ENCODE data around the gene C1QA. TPM values are rescaled to one million over a fixed set of nuclear protein-coding genes. Genes with fewer than 3 reads are reported as not detected.

The C1QA gene
- total RNA-seq, 3 donors from 2014 or later = 55.7 to 355 (median 104) TPM

DNA sequence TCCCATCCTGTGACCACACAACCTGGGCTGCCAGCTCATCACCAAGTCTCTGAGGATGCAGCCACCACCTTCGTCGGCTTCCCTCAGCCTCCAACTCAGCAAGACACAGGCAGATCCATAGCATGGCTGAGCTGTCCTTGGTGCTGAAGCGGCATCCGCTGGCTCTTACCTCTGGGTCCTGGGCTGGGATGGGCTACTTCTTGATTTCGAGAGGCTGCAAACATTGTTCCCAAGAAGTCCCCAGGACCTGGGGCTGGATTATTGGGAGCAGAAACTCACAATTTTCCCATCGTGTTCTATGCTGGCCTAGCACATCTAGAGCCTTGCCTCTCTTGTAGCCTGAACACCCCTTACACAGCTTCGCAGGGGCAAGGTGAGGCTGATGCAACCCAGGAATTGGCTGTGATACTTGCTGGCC lies 24.9 kb upstream of the C1QA start:
- no peak for DNase-seq (ENCODE audit: low spot score in 2 of 2)
- no peak overlapping the region for H3K4me3 ChIP-seq
- intact Hi-C loops (cut with DNase I; ENCODE audit: low total_unique reads) = no loop called here
- no peak for TF ChIP-seq POLR2A (IDR thresholded peaks at IDR 0.05)
- H3K36me3 ChIP-seq = no peaks in the 10 kb centered on the region
- H3K4me1 ChIP-seq = no peaks in the 10 kb centered on the region
- peaks cover 0 to 80% of the 10 kb centered on the region in 2 donors for H3K27me3 ChIP-seq
- no peak overlapping the region for H3K27ac ChIP-seq
- no peaks in the 10 kb centered on the region for H3K9me3 ChIP-seq

DNA sequence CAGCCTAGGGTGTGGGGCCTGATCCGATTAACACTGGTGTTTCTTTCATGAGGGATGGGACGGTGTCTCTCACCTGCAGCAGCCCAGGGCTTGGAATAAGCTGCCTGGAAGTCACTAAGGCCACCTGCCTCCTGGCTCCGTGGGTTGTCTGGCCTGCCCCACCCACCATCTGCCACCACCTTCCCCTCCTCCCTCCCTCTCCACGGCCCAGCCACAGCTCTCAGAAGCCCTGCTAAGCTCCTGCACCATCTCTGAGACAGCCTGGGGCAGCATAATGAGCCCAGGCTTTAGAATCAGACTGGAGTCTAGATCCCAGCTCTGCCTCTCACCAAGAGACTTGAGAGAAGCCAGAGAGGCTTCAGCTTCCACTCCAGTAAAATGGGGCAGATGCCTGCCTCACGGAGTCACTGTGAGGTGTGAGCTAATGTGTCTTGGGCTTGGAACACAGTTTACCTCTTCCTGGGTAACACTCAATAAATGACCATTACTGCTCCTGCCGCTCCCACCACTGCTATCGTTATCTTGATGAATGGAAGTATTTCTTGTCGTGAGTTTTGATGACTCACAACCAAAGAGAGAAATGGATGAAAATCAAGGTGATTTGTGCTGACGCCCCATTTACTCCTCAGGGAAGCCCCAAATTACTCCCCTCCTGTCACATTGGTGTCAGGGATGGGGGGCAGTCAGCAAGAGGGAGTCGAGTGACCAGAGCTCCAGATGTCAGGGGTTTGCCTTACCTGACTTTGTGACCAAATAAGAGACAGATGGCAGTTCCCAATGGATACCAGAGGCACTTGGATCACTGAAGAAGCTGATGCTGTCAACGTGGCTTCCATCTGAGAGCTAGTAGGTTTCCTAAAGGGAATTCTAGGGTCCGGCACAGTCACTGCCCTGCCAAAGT lies 23.5 kb upstream of the C1QA start:
- TF ChIP-seq POLR2AphosphoS5 (IDR thresholded peaks at IDR 0.05) (no peak), CTCF (IDR thresholded peaks at IDR 0.05) (no peak), POLR2A (IDR thresholded peaks at IDR 0.05) (no peak)
- no peaks in the 10 kb centered on the region for H3K9me3 ChIP-seq

DNA sequence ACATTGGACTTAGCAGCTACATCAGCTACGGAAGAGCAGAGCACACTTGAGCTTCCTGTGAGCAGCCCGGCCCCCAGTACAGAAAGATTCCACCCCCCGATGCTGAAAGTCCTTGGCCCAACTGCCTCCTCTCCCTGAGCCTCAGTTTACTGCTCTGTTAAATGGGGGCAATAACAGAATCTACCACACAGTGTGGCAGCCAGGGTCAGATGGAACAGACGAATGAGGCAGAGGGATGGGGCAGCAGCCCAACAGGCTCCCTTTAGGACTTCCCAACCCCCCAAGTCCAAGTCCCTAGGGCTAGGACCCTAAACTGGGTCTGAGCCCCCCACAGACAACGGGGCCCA lies 22.9 kb upstream of the C1QA start:
- no peak overlapping the region for H3K4me3 ChIP-seq
- no peak for TF ChIP-seq POLR2A (IDR thresholded peaks at IDR 0.05)
- no peak for TF ChIP-seq CTCF (IDR thresholded peaks at IDR 0.05)
- TF ChIP-seq POLR2AphosphoS5 (IDR thresholded peaks at IDR 0.05) = no peak
- H3K4me1 ChIP-seq = no peaks in the 10 kb centered on the region
- H3K27me3 ChIP-seq = peaks cover 0 to 89% of the 10 kb centered on the region in 2 donors
- no peak overlapping the region for H3K27ac ChIP-seq
- no peaks in the 10 kb centered on the region for H3K36me3 ChIP-seq
- intact Hi-C loops (cut with DNase I; ENCODE audit: low total_unique reads) = no loop called here
- no peak for DNase-seq (ENCODE audit: low spot score in 2 of 2)
- no peaks in the 10 kb centered on the region for H3K9me3 ChIP-seq

More for the DNA sequence above, 23.5 kb upstream of the C1QA start:
- no peak for DNase-seq (ENCODE audit: low spot score in 2 of 2)
- Histone ChIP-seq H3K27ac (no peak overlapping the region), H3K4me1 (no peaks in the 10 kb centered on the region), H3K4me3 (no peak overlapping the region), H3K27me3 (peaks cover 0 to 89% of the 10 kb centered on the region in 2 donors), H3K36me3 (no peaks in the 10 kb centered on the region)
- intact Hi-C loops (cut with DNase I; ENCODE audit: low total_unique reads) = no loop called here

DNA sequence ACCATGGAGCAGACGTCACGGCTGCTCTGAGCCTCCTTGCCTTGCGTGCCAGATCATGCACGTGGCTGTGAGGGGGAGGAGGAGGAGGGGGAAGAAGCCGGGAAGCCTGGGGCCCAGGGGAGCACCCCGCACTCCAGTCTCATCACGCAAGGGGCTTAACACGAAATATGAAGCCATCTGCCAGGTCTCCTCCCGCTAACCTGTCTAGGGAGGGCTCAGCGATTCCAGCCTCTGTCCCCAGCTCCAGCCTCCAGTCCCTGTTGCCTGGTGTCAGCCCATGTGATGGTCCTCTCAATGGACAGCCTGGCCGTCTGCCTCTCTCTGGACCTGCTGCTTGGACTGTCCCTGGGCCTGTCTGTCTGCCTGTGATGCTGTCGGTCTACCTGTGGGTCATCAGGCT lies 22.5 kb upstream of the C1QA start:
- H3K27ac ChIP-seq = no peak overlapping the region
- H3K9me3 ChIP-seq = no peaks in the 10 kb centered on the region
- no peak for DNase-seq (ENCODE audit: low spot score in 2 of 2)
- H3K4me1 ChIP-seq = no peaks in the 10 kb centered on the region
- intact Hi-C loops (cut with DNase I; ENCODE audit: low total_unique reads) = no loop called here
- TF ChIP-seq POLR2AphosphoS5 (IDR thresholded peaks at IDR 0.05) (no peak), CTCF (IDR thresholded peaks at IDR 0.05) (no peak), POLR2A (IDR thresholded peaks at IDR 0.05) (no peak)
- H3K4me3 ChIP-seq = no peak overlapping the region
- H3K27me3 ChIP-seq = peaks cover 0 to 89% of the 10 kb centered on the region in 2 donors
- no peaks in the 10 kb centered on the region for H3K36me3 ChIP-seq

GRCh38 chr1:22615886-22616285 lies 20.5 kb upstream of the C1QA start:
- intact Hi-C loops (cut with DNase I; ENCODE audit: low total_unique reads) = no loop called here
- Histone ChIP-seq H3K36me3 (no peaks in the 10 kb centered on the region), H3K4me3 (no peak overlapping the region), H3K27me3 (peaks cover 0 to 90% of the 10 kb centered on the region in 2 donors), H3K9me3 (no peaks in the 10 kb centered on the region), H3K27ac (no peak overlapping the region), H3K4me1 (no peaks in the 10 kb centered on the region)
- no peak for DNase-seq (ENCODE audit: low spot score in 2 of 2)
- TF ChIP-seq CTCF (IDR thresholded peaks at IDR 0.05) (no peak), POLR2A (IDR thresholded peaks at IDR 0.05) (no peak), POLR2AphosphoS5 (IDR thresholded peaks at IDR 0.05) (no peak)

Data from breast epithelium (tissue), 4 donors.